Testis (tissue), 2 donors: ENCODE results near the gene DEXI.

ENCODE experiments used
- CTCF ChIP-seq, 3 experiments: fragments of 450-650 bp in 2 of 3; fragments of 200-600 bp in 1 of 3; sonication (generic) in 1 of 3; IDR thresholded peaks; one replicate each; pipeline ENCODE4 v1.5.1; 2016 to 2019; ENCODE audit warnings: antibody characterized with exemption in 3 of 3, mild to moderate bottlenecking in 2 of 3, moderate library complexity in 1 of 3
- POLR2A ChIP-seq: fragments of 450-650 bp; IDR thresholded peaks from one replicate; pipeline ENCODE4 v1.6.1; 2017; ENCODE audit warnings: antibody characterized with exemption, mild to moderate bottlenecking, moderate library complexity

- TF ChIP-seq POLR2A (no peak), CTCF (IDR thresholded peaks at IDR 0.05) (no peak)
Observed at GRCh38 chr16:10989559-10989958, 47.3 kb upstream of the DEXI start.
